ENCODE measurements around the gene LYPD1.

- TF ChIP-seq RAD21 (IDR thresholded peaks at IDR 0.05; ENCODE audit: low read length) (no peak), CTCF (conservative IDR thresholded peaks at IDR 0.05; ENCODE audit: low read depth, low read length) (no peak), RFX5 (IDR thresholded peaks at IDR 0.05; ENCODE audit: low read depth, low read length) (no peak)
Measured at GRCh38 chr2:132595693-132596092, 74.3 kb downstream of the LYPD1 start.

Data from IMR-90 (cell line).